Smooth muscle cell of trachea (primary cell): Measurements from ENCODE around the gene NYAP1. TPM values are rescaled to one million over a fixed set of nuclear protein-coding genes. Genes with fewer than 3 reads are reported as not detected.

Source experiments
- total RNA-seq: library from RNA; depleted of rRNA; stranded (reverse); fragments of >200 nt; gene quantifications from 2 replicates; pipeline ENCODE4 v1.2.1, GENCODE V29; 2014

Gene NYAP1
- 1.3 and 3.5 TPM in 2 replicates for total RNA-seq

GRCh38 chr7:100483722-100484672, at the start of gene NYAP1:
NYAP1 (plus strand) TSS chr7:100483927; CDS start chr7:100485312, 1,385 bp downstream.

DNA sequence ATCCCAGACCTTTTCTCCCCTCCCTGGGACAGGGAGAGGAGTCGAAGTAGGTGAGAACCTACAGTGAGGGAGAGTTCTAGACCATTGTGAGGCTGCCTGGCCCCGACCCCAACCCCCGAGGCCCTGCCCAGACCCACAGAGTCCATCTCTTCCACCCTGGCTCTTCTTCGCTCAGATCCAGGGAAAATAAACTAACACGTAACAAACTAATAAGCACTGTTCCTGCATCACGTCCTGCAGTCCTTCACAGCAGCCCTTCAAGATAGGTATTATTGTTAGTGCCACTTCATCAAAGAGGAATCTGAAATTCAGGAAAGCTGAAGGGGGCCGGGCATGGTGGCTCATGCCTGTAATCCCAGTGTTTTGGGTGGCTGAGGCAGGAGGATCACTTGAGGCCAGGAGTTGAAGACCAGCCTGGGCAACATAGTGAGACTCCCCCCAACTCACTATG, 19.5 kb upstream of the NYAP1 start, which contains the start of gene SPACDR:
Gene SPACDR, minus strand, starts transcription at position 51 of the 451 bp plus-strand sequence. CDS start 235 bp downstream, outside the sequence.

GRCh38 chr7:100478958-100479660, 4.6 kb upstream of the NYAP1 start, which contains the start of gene TSC22D4:
TSC22D4 (minus strand) TSS chr7:100479214; CDS start chr7:100478038, 1,176 bp downstream.

DNA sequence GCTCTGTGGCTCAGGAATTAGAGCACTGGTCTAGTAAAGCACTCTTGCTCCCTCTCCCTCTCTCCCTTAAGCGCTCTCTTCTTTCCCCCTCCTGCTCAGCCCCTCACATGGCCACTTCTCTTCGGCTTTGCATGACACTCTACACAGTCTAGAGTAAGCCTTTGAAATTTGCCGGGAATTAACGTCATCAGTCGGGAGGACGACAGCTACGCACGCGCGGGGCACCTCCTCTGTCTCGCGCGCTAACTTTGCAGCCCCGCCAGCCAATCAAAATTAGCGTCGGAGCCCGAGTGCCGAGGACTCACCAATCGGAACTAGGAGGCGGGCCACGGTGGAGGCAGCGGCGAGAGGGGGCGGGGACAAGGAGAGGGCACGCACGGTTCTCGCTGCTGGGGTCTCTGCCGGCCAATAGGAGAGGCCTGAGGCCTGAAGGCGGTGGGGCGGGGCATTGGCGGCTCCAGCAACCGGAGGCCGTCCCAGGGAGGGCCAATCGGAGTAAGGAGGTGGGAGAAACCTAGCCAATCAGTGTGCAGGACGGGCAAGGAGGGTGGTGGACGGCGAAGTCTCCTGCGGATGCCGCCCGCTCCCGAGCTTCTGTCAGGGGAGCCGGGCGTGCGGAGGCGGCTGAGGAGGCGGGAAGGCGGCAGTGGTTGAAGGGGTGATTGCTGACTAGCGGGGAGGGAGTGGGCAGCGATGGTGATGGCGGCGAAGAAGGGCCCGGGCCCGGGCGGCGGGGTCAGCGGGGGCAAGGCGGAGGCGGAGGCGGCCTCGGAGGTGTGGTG, 55.1 kb downstream of the NYAP1 start, which contains the start of gene AGFG2:
Gene AGFG2, plus strand, starts transcription at position 550 of the 782 bp plus-strand sequence. Its CDS starts 144 bp downstream, at position 694.

Other genes starting within 250 kb of the NYAP1 start
- not detected in 2 replicates for gene SPDYE3, start 176.2 kb upstream of the NYAP1 start, total RNA-seq
- 7.8 and 8.9 TPM in 2 replicates for gene PILRB, start 125.8 kb upstream of the NYAP1 start, total RNA-seq
- gene PILRA, start 110.4 kb upstream of the NYAP1 start, total RNA-seq, result 0.15 and 0.50 TPM in 2 replicates
- gene ZCWPW1, start 55.2 kb upstream of the NYAP1 start, total RNA-seq, result 1.2 and 1.3 TPM in 2 replicates
- gene MEPCE, start 54.1 kb upstream of the NYAP1 start, total RNA-seq, result 31.6 and 38.2 TPM in 2 replicates
- 20.7 and 23.1 TPM in 2 replicates for gene PPP1R35, start 47.4 kb upstream of the NYAP1 start, total RNA-seq
- 0.73 and 2.6 TPM in 2 replicates for gene SPACDR, start 19.7 kb upstream of the NYAP1 start, total RNA-seq
- 24.9 and 35.6 TPM in 2 replicates for gene TSC22D4, start 4.7 kb upstream of the NYAP1 start, total RNA-seq
- gene AGFG2, start 55.3 kb downstream of the NYAP1 start, total RNA-seq, result 6.1 and 8.4 TPM in 2 replicates
- not detected in 2 replicates for gene SAP25, start 90.0 kb downstream of the NYAP1 start, total RNA-seq
- 20.5 and 21.2 TPM in 2 replicates for gene LRCH4, start 102.2 kb downstream of the NYAP1 start, total RNA-seq
- 0.15 and 0.33 TPM in 2 replicates for gene FBXO24, start 102.4 kb downstream of the NYAP1 start, total RNA-seq
- 179 and 311 TPM in 2 replicates for gene PCOLCE, start 118.4 kb downstream of the NYAP1 start, total RNA-seq
- gene MOSPD3, start 128.6 kb downstream of the NYAP1 start, total RNA-seq, result 7.1 and 7.9 TPM in 2 replicates
- gene TFR2, start 157.6 kb downstream of the NYAP1 start, total RNA-seq, result 0.33 TPM in 1 of 2 replicates, not detected in the other
- not detected in 2 replicates for gene ACTL6B, start 172.5 kb downstream of the NYAP1 start, total RNA-seq
- gene GNB2, start 189.8 kb downstream of the NYAP1 start, total RNA-seq, result 113 and 118 TPM in 2 replicates
- 20.4 and 23.5 TPM in 2 replicates for gene GIGYF1, start 210.3 kb downstream of the NYAP1 start, total RNA-seq
- 31.4 and 40.1 TPM in 2 replicates for gene POP7, start 222.2 kb downstream of the NYAP1 start, total RNA-seq
- not detected in 2 replicates for gene EPO, start 236.5 kb downstream of the NYAP1 start, total RNA-seq
- not detected in 2 replicates for gene ZAN, start 249.7 kb downstream of the NYAP1 start, total RNA-seq